ENCODE data around the gene ASB10. TPM values are rescaled to one million over a fixed set of nuclear protein-coding genes. Genes with fewer than 3 reads are reported as not detected.

The ASB10 gene
- total and polyA plus RNA-seq, 7 donors = 3.8 to 29.6 (median 22.5) TPM

- H3K36me3 ChIP-seq (ENCODE audit: insufficient read depth in 1 of 2, low read depth in 1 of 2) = peaks cover 0 to 74% of the 10 kb centered on the region in 2 donors
- no peak overlapping the region for H3K4me3 ChIP-seq
- no peaks in the 10 kb centered on the region for H3K9me3 ChIP-seq
- ATAC-seq (no peak), DNase-seq (peak in 1 of 2 donors; percentile 36)
- H3K4me1 ChIP-seq = no peaks in the 10 kb centered on the region
- H3K27me3 ChIP-seq (ENCODE audit: insufficient read depth in 3 of 3, low read length in 2 of 3) = no peaks in the 10 kb centered on the region
- 88 to 96% (median 91%) methylated on average over 21 of the region's 21 CpGs for WGBS, 3 donors
- H3K27ac ChIP-seq = no peak overlapping the region
- TF ChIP-seq CTCF (IDR thresholded peaks at IDR 0.05) = no peak
- intact Hi-C loops (cut with DNase I) = no loop called here
These were observed 54.4 kb downstream of the ASB10 start for GRCh38 chr7:151132461-151133205.

GRCh38 chr7:151131592-151132293 is 55.3 kb downstream of the ASB10 start:
- Histone ChIP-seq H3K4me3 (no peak overlapping the region), H3K4me1 (no peaks in the 10 kb centered on the region), H3K27me3 (ENCODE audit: insufficient read depth in 3 of 3, low read length in 2 of 3) (no peaks in the 10 kb centered on the region), H3K27ac (no peak overlapping the region), H3K36me3 (ENCODE audit: insufficient read depth in 1 of 2, low read depth in 1 of 2) (peaks cover 0 to 73% of the 10 kb centered on the region in 2 donors), H3K9me3 (no peaks in the 10 kb centered on the region)
- peak; percentile 14 to 73 for DNase-seq
- intact Hi-C loops (cut with DNase I) = no loop called here
- TF ChIP-seq CTCF (IDR thresholded peaks at IDR 0.05) = no peak
- peak in 3 of 4 donors; percentile 10 to 39 (median 18) for ATAC-seq
- WGBS, 3 donors = 68 to 69% (median 69%) methylated on average over 16 to 19 of the region's 19 CpGs

GRCh38 chr7:151131224-151131591 is 55.8 kb downstream of the ASB10 start:
- intact Hi-C loops (cut with DNase I) = no loop called here
- WGBS, 3 donors = 84 to 86% (median 85%) methylated on average over 13 of the region's 13 CpGs
- Histone ChIP-seq H3K9me3 (no peaks in the 10 kb centered on the region), H3K4me3 (no peak overlapping the region), H3K36me3 (ENCODE audit: insufficient read depth in 1 of 2, low read depth in 1 of 2) (peaks cover 0 to 68% of the 10 kb centered on the region in 2 donors), H3K27ac (no peak overlapping the region), H3K4me1 (peaks cover under 1% of the 10 kb centered on the region), H3K27me3 (ENCODE audit: insufficient read depth in 3 of 3, low read length in 2 of 3) (no peaks in the 10 kb centered on the region)
- DNase-seq = no peak
- TF ChIP-seq CTCF (IDR thresholded peaks at IDR 0.05) = no peak
- ATAC-seq = no peak

GRCh38 chr7:151130741-151131157 is 56.3 kb downstream of the ASB10 start:
- Histone ChIP-seq H3K4me3 (no peak overlapping the region), H3K36me3 (ENCODE audit: insufficient read depth in 1 of 2, low read depth in 1 of 2) (peaks cover 0 to 63% of the 10 kb centered on the region in 2 donors), H3K27ac (no peak overlapping the region), H3K9me3 (no peaks in the 10 kb centered on the region), H3K4me1 (peaks cover 5% of the 10 kb centered on the region), H3K27me3 (ENCODE audit: insufficient read depth in 3 of 3, low read length in 2 of 3) (no peaks in the 10 kb centered on the region)
- 85 to 92% (median 88%) methylated on average over 15 to 17 of the region's 17 CpGs for WGBS, 3 donors
- TF ChIP-seq CTCF (IDR thresholded peaks at IDR 0.05) = no peak
- ATAC-seq = no peak
- intact Hi-C loops (cut with DNase I) = no loop called here
- peak; percentile 6 to 41 for DNase-seq
